Activated CD4-positive, alpha-beta memory T cell treated with anti-CD3 and anti-CD28 coated beads for 36 hours (primary cell): ENCODE results near the gene PSAP. TPM values are rescaled to one million over a fixed set of nuclear protein-coding genes. Genes with fewer than 3 reads are reported as not detected.

Experiments
- CTCF ChIA-PET: fragments of 350-600 bp; sonication (Branson Sonifier 250); formaldehyde crosslinking; loops from one replicate; lab custom pipeline; 2021; ENCODE audit warnings: antibody characterized with exemption, inconsistent platforms; lab: Charles Lee
- POLR2A ChIA-PET: fragments of 350-600 bp; sonication (Branson Sonifier 250); formaldehyde crosslinking; loops from one replicate; lab custom pipeline; 2021; ENCODE audit warnings: antibody characterized with exemption; lab: Charles Lee
- DNase-seq: peaks from one replicate; pipeline ENCODE4 v3.0.0-alpha.2; 2020
- H3K27ac Mint-ChIP-seq: one replicate; pipeline ENCODE4 v1.8.0; 2021; ENCODE audit warnings: mixed read lengths
- H3K27me3 Mint-ChIP-seq: one replicate; pipeline ENCODE4 v1.8.0; 2021; ENCODE audit warnings: mixed read lengths
- H3K36me3 Mint-ChIP-seq: one replicate; pipeline ENCODE4 v1.8.0; 2021; ENCODE audit warnings: mixed read lengths
- H3K4me1 Mint-ChIP-seq: one replicate; pipeline ENCODE4 v1.8.0; 2021; ENCODE audit warnings: low read depth, mixed read lengths
- H3K4me3 Mint-ChIP-seq: one replicate; pipeline ENCODE4 v1.8.0; 2021; ENCODE audit warnings: mild to moderate bottlenecking, mixed read lengths
- H3K9me3 Mint-ChIP-seq: one replicate; pipeline ENCODE4 v1.8.0; 2021; ENCODE audit warnings: mixed read lengths
- intact Hi-C: fragments of 100-400 bp; cut with micrococcal nuclease; formaldehyde crosslinking; loops from one replicate; pipeline ENCODE4 v1.15.1; 2023
- total RNA-seq, 2 experiments: library from RNA; stranded (reverse); gene quantifications; one replicate each; pipeline ENCODE4 v1.2.3, GENCODE V29; 2021

Gene PSAP
- total RNA-seq, 2 experiments from 2014 or later = 137 to 144 TPM

DNA sequence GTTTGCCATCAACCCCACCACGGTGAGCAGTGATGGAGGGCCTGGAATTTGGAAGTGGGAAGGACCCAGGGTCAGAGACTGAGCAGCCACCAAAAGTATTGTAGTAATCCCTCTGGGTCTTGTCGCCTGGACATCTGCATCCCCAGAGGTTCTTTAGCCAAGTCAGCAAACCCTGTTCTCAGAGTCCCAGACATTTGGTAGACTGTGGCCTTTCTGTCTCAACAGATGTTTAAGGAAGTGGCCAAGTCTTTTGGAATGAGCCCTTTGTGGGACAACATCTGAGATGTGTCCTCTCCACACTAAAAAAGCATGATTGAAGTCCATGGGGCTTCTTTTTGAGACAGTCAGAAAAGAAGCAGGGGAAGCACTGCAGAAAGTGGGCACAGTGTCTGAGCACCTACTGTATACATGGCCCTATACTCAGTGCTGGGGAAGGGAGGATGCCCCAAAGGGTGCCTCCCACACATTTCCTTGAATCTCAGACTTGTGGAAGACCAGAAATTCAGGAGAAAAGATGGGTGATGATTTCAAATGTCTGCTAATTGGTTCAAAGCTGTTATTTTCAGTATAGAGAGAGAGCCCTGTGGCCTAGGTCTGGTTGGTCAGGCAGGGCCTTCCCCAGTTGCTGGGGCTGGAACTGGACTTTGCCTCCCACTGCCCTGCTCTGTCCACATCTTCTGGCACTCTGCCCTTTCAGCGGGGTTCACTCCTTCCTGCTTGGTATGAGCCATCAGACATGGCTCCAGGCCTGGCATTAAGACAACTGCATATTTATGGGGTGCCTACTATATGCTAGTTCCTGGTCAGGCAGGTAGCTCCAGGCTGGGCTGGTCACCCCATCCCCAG, 51.2 kb downstream of the PSAP start:
- Mint-ChIP-seq H3K27ac (no peak overlapping the region), H3K36me3 (no peaks in the 10 kb centered on the region), H3K27me3 (no peaks in the 10 kb centered on the region), H3K9me3 (no peaks in the 10 kb centered on the region), H3K4me3 (no peak overlapping the region), H3K4me1 (peaks cover 8% of the 10 kb centered on the region)
- intact Hi-C loops = no loop called here
- no peak for DNase-seq
- ChIA-PET CTCF (no interaction called here), POLR2A (no interaction called here)

- Mint-ChIP-seq H3K36me3 (no peaks in the 10 kb centered on the region), H3K27me3 (no peaks in the 10 kb centered on the region), H3K4me1 (peaks cover 8% of the 10 kb centered on the region), H3K9me3 (no peaks in the 10 kb centered on the region), H3K4me3 (no peak overlapping the region), H3K27ac (no peak overlapping the region)
- intact Hi-C loops = no loop called here
- DNase-seq = no peak
- ChIA-PET CTCF (no interaction called here), POLR2A (no interaction called here)
These were observed 51.9 kb downstream of the PSAP start for GRCh38 chr10:71799112-71799511.

- intact Hi-C loops = no loop called here
- Mint-ChIP-seq H3K4me3 (no peak overlapping the region), H3K4me1 (peaks cover 8% of the 10 kb centered on the region), H3K36me3 (no peaks in the 10 kb centered on the region), H3K27me3 (no peaks in the 10 kb centered on the region), H3K27ac (no peak overlapping the region), H3K9me3 (no peaks in the 10 kb centered on the region)
- DNase-seq = no peak
- CTCF ChIA-PET = no interaction called here
- POLR2A ChIA-PET = no interaction called here
These were observed 52.8 kb downstream of the PSAP start for GRCh38 chr10:71798308-71798624.

GRCh38 chr10:71797533-71798307, 53.3 kb downstream of the PSAP start:
- DNase-seq = no peak
- Mint-ChIP-seq H3K4me1 (peaks cover 8% of the 10 kb centered on the region), H3K27ac (no peak overlapping the region), H3K9me3 (no peaks in the 10 kb centered on the region), H3K27me3 (no peaks in the 10 kb centered on the region), H3K36me3 (no peaks in the 10 kb centered on the region), H3K4me3 (no peak overlapping the region)
- intact Hi-C loops = no loop called here
- ChIA-PET POLR2A (no interaction called here), CTCF (interaction anchor here (0.8 to 1.3 kb wide), 2 partner anchors 99 to 100 kb away, joined by 3 read pairs; no protein-coding TSS in a partner anchor)

GRCh38 chr10:71796749-71797405, 54.2 kb downstream of the PSAP start:
- H3K4me1 Mint-ChIP-seq = peaks cover 8% of the 10 kb centered on the region
- H3K36me3 Mint-ChIP-seq = no peaks in the 10 kb centered on the region
- DNase-seq = no peak
- no peaks in the 10 kb centered on the region for H3K9me3 Mint-ChIP-seq
- no peak overlapping the region for H3K4me3 Mint-ChIP-seq
- H3K27me3 Mint-ChIP-seq = no peaks in the 10 kb centered on the region
- intact Hi-C loops = no loop called here
- ChIA-PET CTCF (interaction anchor here (0.8 to 1.3 kb wide), 2 partner anchors 99 to 100 kb away, joined by 3 read pairs; no protein-coding TSS in a partner anchor), POLR2A (no interaction called here)
- H3K27ac Mint-ChIP-seq = no peak overlapping the region

- no peak overlapping the region for H3K27ac Mint-ChIP-seq
- no peak for DNase-seq
- CTCF ChIA-PET = interaction anchor here (1.0 kb wide), 1 partner anchor 87 kb away, joined by 4 read pairs; no protein-coding TSS in a partner anchor
- H3K36me3 Mint-ChIP-seq = no peaks in the 10 kb centered on the region
- intact Hi-C loops = no loop called here
- no peaks in the 10 kb centered on the region for H3K9me3 Mint-ChIP-seq
- POLR2A ChIA-PET = no interaction called here
- H3K4me3 Mint-ChIP-seq = no peak overlapping the region
- no peaks in the 10 kb centered on the region for H3K27me3 Mint-ChIP-seq
- H3K4me1 Mint-ChIP-seq = peaks cover 10% of the 10 kb centered on the region
These were observed 55.8 kb downstream of the PSAP start for GRCh38 chr10:71795248-71795647.

- no peaks in the 10 kb centered on the region for H3K27me3 Mint-ChIP-seq
- DNase-seq = no peak
- H3K4me3 Mint-ChIP-seq = no peak overlapping the region
- no peaks in the 10 kb centered on the region for H3K36me3 Mint-ChIP-seq
- H3K9me3 Mint-ChIP-seq = no peaks in the 10 kb centered on the region
- H3K4me1 Mint-ChIP-seq = peaks cover 2% of the 10 kb centered on the region
- intact Hi-C loops = no loop called here
- H3K27ac Mint-ChIP-seq = no peak overlapping the region
- POLR2A ChIA-PET = no interaction called here
- CTCF ChIA-PET = no interaction called here
These were observed 60.2 kb downstream of the PSAP start for GRCh38 chr10:71790749-71791440.

DNA sequence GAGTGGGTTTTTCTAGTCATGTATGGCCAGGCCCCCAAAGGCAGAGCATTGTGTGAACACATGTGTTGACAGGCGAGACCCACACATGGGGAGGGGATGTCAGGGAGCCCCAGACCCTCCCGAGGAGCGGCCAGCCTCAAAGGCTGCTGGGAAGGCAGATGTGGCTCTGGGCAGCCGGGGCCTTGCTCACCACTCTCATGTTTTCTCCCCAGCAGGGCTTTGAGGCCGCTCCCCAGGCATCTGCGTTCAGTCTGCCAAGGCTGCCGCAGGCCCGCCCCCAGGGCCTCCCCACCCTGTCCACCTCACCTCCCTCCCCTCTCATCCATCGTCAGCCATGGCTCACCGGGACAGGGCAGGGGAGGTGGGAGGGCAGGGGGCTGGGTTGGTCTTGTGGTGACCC, 61.2 kb downstream of the PSAP start:
- H3K4me3 Mint-ChIP-seq = no peak overlapping the region
- no peaks in the 10 kb centered on the region for H3K9me3 Mint-ChIP-seq
- POLR2A ChIA-PET = no interaction called here
- H3K27ac Mint-ChIP-seq = no peak overlapping the region
- DNase-seq = no peak
- intact Hi-C loops = no loop called here
- H3K4me1 Mint-ChIP-seq = peaks cover 2% of the 10 kb centered on the region
- CTCF ChIA-PET = no interaction called here
- H3K27me3 Mint-ChIP-seq = no peaks in the 10 kb centered on the region
- no peaks in the 10 kb centered on the region for H3K36me3 Mint-ChIP-seq

GRCh38 chr10:71788954-71789353, 62.1 kb downstream of the PSAP start:
- CTCF ChIA-PET = interaction anchor here (1.3 kb wide), 1 partner anchor 15 kb away, joined by 3 read pairs; no protein-coding TSS in a partner anchor
- no peak overlapping the region for H3K27ac Mint-ChIP-seq
- POLR2A ChIA-PET = no interaction called here
- intact Hi-C loops = no loop called here
- no peaks in the 10 kb centered on the region for H3K9me3 Mint-ChIP-seq
- no peak overlapping the region for H3K4me3 Mint-ChIP-seq
- H3K27me3 Mint-ChIP-seq = no peaks in the 10 kb centered on the region
- no peak for DNase-seq
- no peaks in the 10 kb centered on the region for H3K36me3 Mint-ChIP-seq
- peaks cover 2% of the 10 kb centered on the region for H3K4me1 Mint-ChIP-seq

DNA sequence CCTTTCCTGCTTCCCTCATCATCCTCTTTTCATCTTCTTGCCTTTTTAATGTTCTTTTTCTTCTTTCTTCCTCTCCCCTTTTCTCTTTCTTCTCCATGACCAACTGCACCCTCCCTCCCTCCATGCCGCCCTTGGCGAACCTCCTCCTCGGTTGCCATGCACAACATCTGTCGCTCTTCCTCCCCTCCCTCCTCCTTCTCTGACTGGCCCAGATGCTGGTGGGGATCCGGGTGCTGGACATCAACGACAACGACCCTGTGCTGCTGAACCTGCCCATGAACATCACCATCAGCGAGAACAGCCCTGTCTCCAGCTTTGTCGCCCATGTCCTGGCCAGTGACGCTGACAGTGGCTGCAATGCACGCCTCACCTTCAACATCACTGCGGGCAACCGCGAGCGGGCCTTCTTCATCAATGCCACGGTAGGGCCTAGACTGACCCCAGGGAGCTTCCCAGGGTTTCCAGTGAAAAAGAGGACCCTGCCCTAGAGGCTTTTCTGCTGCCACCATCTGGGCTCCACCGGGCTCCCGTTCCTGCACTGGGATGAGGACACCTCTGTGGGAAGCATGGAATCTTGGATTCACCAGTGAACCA, 66.3 kb downstream of the PSAP start:
- no peak overlapping the region for H3K4me3 Mint-ChIP-seq
- H3K4me1 Mint-ChIP-seq = no peaks in the 10 kb centered on the region
- ChIA-PET POLR2A (no interaction called here), CTCF (interaction anchor here (0.9 kb wide), 1 partner anchor 11 kb away, joined by 3 read pairs; no protein-coding TSS in a partner anchor)
- intact Hi-C loops = no loop called here
- no peak for DNase-seq
- no peak overlapping the region for H3K27ac Mint-ChIP-seq
- H3K27me3 Mint-ChIP-seq = no peaks in the 10 kb centered on the region
- no peaks in the 10 kb centered on the region for H3K36me3 Mint-ChIP-seq
- H3K9me3 Mint-ChIP-seq = no peaks in the 10 kb centered on the region

DNA sequence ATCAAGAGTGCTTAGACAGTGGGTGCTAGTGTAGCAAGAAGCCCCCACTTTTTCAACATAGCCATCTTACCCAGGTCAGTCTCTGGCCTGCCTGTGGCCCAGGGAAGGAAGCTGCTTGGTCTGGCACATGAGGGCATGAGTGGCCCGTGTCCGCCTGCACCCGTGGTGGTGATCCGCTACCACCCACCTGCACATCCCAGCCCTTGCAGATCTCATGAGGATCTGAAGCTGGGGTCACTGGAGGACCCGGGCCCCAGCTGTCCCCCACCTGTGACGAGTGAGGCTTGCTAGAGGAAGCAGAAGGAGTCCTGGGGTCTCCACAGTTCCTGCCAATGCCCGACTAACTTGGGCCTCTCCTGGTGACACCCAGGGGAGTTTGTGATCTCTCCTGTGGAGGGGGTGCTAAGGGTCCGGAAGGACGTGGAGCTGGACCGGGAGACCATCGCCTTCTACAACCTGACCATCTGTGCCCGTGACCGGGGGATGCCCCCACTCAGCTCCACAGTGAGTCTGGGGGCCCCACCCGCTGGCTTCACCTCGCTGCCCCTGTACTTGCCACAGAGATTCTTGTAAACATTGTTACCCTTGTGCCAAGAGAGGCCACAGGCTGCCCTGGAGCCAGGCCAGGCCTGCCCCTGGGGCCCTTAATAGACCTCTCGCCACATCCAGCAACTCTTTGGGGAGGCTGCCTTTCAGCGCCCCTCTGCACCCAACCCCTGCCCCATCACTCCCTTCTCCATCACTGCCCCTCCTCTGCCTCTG, 67.0 kb downstream of the PSAP start:
- Mint-ChIP-seq H3K27ac (no peak overlapping the region), H3K4me1 (no peaks in the 10 kb centered on the region), H3K9me3 (no peaks in the 10 kb centered on the region), H3K27me3 (no peaks in the 10 kb centered on the region), H3K4me3 (no peak overlapping the region), H3K36me3 (no peaks in the 10 kb centered on the region)
- POLR2A ChIA-PET = no interaction called here
- intact Hi-C loops = no loop called here
- CTCF ChIA-PET = interaction anchor here (0.9 kb wide), 1 partner anchor 10 kb away, joined by 3 read pairs; no protein-coding TSS in a partner anchor
- no peak for DNase-seq
